SU-DHL-6 (cell line): ENCODE data around the gene PHB1.

Source experiments
- H2AFZ ChIP-seq: fragments of 200-600 bp; sonication (generic); 2 replicates; pipeline ENCODE4 v1.6.1; 2014; ENCODE audit warnings: low read depth, mild to moderate bottlenecking, moderate library complexity, mixed read lengths, antibody characterized with exemption, low read length; ENCODE audit not compliant: severe bottlenecking
- H3F3A ChIP-seq: fragments of 200-600 bp; shearing (Covaris generic); 2 replicates; pipeline ENCODE4 v1.6.0; 2016; ENCODE audit warnings: antibody characterized with exemption, mild to moderate bottlenecking; ENCODE audit not compliant: insufficient read depth
- H3K27ac ChIP-seq: fragments of 200-600 bp; sonication (generic); 2 replicates; pipeline ENCODE4 v1.5.1; 2016; ENCODE audit warnings: low read depth, mild to moderate bottlenecking, low read length, moderate library complexity, mixed read lengths
- H3K27me3 ChIP-seq: fragments of 200-600 bp; sonication (generic), shearing (Covaris generic); 2 replicates; pipeline ENCODE4 v1.6.0; 2014; ENCODE audit warnings: mild to moderate bottlenecking, low read length
- H3K36me3 ChIP-seq: fragments of 200-600 bp; sonication (generic); 2 replicates; pipeline ENCODE4 v1.6.1; 2014; ENCODE audit warnings: mild to moderate bottlenecking, low read length, mixed read lengths
- H3K4me2 ChIP-seq: fragments of 300-600, 200-600 bp; shearing (Covaris generic), sonication (generic); 2 replicates; pipeline ENCODE4 v1.6.0; 2014; ENCODE audit warnings: low read length, low read depth, mild to moderate bottlenecking; ENCODE audit not compliant: poor library complexity, severe bottlenecking
- H3K4me3 ChIP-seq: fragments of 200-600 bp; sonication (generic); 2 replicates; pipeline ENCODE4 v1.5.1; 2014; ENCODE audit warnings: antibody characterized with exemption, low read length, mild to moderate bottlenecking, mixed read lengths; ENCODE audit not compliant: insufficient read depth, poor library complexity, severe bottlenecking
- H3K79me2 ChIP-seq: fragments of 200-600 bp; sonication (generic); 2 replicates; pipeline ENCODE4 v1.6.1; 2014; ENCODE audit warnings: mild to moderate bottlenecking, low read length, moderate library complexity; ENCODE audit not compliant: insufficient read depth
- H3K9ac ChIP-seq: fragments of 200-600 bp; sonication (generic); 2 replicates; pipeline ENCODE4 v1.7.0; 2014; ENCODE audit warnings: mild to moderate bottlenecking, low read length
- H3K9me2 ChIP-seq: fragments of 200-600 bp; sonication (generic); replicated peaks from 2 replicates; pipeline ENCODE4 v1.6.1; 2014; ENCODE audit warnings: low read length; ENCODE audit not compliant: insufficient read depth
- H3K9me3 ChIP-seq: fragments of 200-600 bp; sonication (generic); 2 replicates; pipeline ENCODE4 v1.6.1; 2014; ENCODE audit warnings: low read length, mixed read lengths; ENCODE audit not compliant: insufficient read depth
- H4K20me1 ChIP-seq: fragments of 200-600 bp; sonication (generic); 2 replicates; pipeline ENCODE4 v1.6.1; 2014; ENCODE audit warnings: low read depth, mild to moderate bottlenecking, antibody characterized with exemption, low read length, moderate library complexity, mixed read lengths
- CTCF ChIP-seq: fragments of 200-600 bp; sonication (generic); IDR thresholded peaks from one replicate; pipeline ENCODE4 v1.5.1; 2017; ENCODE audit warnings: antibody characterized with exemption, mild to moderate bottlenecking, low read length, moderate library complexity; ENCODE audit not compliant: insufficient read depth, poor library complexity, severe bottlenecking
- EZH2phosphoT487 ChIP-seq: fragments of 200-600 bp; sonication (generic), shearing (Covaris generic); conservative IDR thresholded peaks from 2 replicates; pipeline ENCODE4 v1.6.1; 2018; ENCODE audit warnings: mild to moderate bottlenecking, antibody characterized with exemption, low read length, moderate library complexity, mixed read lengths

The PHB1 gene

GRCh38 chr17:49456183-49456965, 41.7 kb upstream of the PHB1 start:
- Histone ChIP-seq H3K9me3 (no peaks in the 10 kb centered on the region), H2AFZ (no peak overlapping the region), H4K20me1 (no peaks in the 10 kb centered on the region), H3K27ac (no peak overlapping the region), H3K27me3 (no peaks in the 10 kb centered on the region), H3F3A (no peaks in the 10 kb centered on the region), H3K36me3 (no peaks in the 10 kb centered on the region), H3K9ac (no peak overlapping the region), H3K4me3 (no peak overlapping the region), H3K4me2 (no peak overlapping the region), H3K79me2 (no peaks in the 10 kb centered on the region), H3K9me2 (no peaks in the 10 kb centered on the region)
- TF ChIP-seq EZH2phosphoT487 = no peak
- no peak for TF ChIP-seq CTCF

DNA sequence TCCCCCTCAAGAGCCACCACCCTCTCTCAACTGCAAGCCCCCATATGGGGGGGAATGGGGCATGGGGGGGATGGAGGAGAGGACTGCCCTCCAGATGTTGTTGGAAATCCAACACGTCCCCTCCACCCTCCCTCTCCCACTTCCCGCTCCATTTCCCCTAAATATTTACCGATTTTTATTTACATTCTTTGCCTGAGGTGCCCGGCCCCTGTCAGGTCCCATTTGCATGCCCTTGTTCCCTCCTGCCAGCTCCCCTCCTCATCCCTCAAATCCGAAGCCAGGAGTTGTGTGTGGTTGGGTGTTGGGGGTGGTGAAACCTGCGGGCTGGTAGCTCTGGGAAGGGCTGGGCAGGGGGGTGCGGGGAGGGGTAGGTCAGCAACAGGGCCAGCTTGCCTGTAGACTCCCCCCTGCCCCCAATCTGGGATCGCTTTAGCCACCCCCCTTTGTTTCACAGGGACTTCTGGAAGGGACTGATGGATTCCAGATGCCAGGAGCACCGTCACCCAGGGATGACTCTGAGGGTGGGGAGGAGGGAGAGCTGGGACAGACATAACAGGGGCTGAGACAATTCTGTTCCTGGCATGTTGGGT, 40.7 kb upstream of the PHB1 start:
- Histone ChIP-seq H3K79me2 (no peaks in the 10 kb centered on the region), H3K36me3 (no peaks in the 10 kb centered on the region), H3K9me2 (no peaks in the 10 kb centered on the region), H3F3A (no peaks in the 10 kb centered on the region), H4K20me1 (no peaks in the 10 kb centered on the region), H3K27ac (no peak overlapping the region), H3K9ac (no peak overlapping the region), H2AFZ (no peak overlapping the region), H3K4me2 (no peak overlapping the region), H3K4me3 (no peak overlapping the region), H3K27me3 (no peaks in the 10 kb centered on the region), H3K9me3 (no peaks in the 10 kb centered on the region)
- TF ChIP-seq EZH2phosphoT487 = no peak
- TF ChIP-seq CTCF = no peak

- no peak for TF ChIP-seq CTCF
- TF ChIP-seq EZH2phosphoT487 = no peak
- H3K9me3 ChIP-seq = no peaks in the 10 kb centered on the region
- no peaks in the 10 kb centered on the region for H3K9me2 ChIP-seq
- H3K9ac ChIP-seq = no peak overlapping the region
- H3K79me2 ChIP-seq = no peaks in the 10 kb centered on the region
- H3K4me3 ChIP-seq = no peak overlapping the region
- no peak overlapping the region for H2AFZ ChIP-seq
- no peak overlapping the region for H3K4me2 ChIP-seq
- H3F3A ChIP-seq = no peaks in the 10 kb centered on the region
- H3K36me3 ChIP-seq = no peaks in the 10 kb centered on the region
- H4K20me1 ChIP-seq = no peaks in the 10 kb centered on the region
- H3K27ac ChIP-seq = no peak overlapping the region
- H3K27me3 ChIP-seq = no peaks in the 10 kb centered on the region
Observed at GRCh38 chr17:49454050-49454449, 39.4 kb upstream of the PHB1 start.
